Measurements from ENCODE around the gene BCDIN3D.

The BCDIN3D gene

DNA sequence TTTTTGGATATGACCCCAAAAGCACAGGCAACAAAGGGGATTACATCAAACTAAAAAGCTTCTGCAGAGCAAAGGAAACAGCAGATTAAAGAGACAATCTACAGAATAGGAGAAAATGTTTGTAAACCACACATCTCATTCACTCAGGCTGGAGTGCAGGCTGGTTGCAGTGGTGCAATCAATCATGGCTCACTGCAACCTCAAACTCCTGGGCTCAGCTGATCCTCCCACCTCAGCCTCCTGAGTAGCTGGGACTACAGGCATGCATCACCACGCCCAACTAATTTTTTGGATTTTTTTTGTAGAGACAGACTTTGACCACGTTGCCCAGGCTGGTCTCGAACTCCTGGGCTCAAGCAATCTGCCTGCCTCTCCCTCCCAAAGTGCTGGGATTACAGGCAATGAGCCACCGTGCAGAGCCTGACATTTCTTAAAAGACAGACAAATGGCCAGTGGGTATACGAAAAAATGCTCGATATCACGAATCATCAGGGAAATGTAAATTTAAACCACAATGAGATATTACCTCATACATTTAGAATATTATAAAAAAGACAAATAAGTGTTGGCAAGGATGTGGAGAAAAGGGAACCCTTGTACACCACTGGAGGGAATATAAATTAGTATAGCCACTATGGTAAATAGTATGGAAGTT lies 24.5 kb downstream of the BCDIN3D start:
- no peak for DNase-seq

DNA sequence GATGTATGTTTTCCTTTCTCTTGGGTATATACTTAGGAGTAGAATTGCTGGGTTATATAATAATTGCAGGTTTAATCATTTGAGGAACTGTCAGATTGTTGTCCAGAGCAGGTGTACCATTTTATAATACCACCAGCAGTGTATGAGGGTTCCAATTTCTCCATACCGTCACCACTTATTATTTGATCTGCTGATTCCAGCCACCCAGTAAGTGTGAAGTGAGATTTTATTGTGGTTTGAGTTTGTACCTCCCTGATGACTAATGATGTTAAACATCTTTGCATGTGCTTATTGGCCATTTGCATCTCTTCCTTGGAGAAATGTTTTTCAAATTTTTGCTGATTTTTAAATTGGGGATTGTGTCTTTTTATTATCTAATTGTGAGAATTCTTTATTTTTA lies 29.8 kb downstream of the BCDIN3D start:
- no peak for DNase-seq

DNA sequence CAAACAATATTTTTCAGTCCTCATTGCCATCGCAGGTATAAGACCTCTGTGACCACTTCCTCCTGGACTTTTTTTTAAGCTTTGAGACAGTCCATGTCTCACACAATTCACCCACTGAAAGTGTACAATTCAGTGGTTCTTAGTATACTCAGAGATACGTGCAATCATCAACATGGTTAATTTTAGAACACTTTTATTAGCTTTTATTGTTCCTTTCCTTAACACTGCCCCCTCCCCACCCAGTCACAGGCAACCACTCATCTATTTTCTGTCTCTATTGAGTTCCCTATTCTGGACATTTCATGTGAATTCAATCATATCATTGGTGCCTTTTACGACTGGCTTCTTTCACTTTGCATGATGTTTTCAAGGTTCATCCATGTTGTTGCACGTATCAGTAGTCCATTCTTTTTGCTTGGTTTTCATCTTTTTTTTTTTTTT lies 30.9 kb downstream of the BCDIN3D start:
- DNase-seq, result no peak

DNA sequence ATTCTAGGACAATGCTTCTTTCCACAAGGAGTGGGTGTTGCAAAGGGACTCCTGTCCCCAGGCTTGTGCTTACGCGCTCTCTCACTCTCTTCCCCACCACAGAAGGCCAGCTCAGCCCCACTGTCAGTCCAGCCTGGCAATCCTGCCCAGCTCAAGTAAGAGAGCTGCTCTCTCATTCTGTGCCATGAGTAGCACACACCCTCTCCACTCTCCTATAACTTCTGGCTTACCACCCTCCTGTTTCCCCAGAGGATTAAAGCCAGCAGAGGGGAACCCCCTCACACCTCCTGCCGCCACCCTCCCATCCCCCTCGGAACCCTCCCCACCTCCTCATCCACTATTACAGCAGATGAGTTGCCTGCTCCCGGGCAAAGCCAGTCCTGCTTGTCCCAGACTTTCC lies 31.8 kb downstream of the BCDIN3D start:
- DNase-seq, result no peak

DNA sequence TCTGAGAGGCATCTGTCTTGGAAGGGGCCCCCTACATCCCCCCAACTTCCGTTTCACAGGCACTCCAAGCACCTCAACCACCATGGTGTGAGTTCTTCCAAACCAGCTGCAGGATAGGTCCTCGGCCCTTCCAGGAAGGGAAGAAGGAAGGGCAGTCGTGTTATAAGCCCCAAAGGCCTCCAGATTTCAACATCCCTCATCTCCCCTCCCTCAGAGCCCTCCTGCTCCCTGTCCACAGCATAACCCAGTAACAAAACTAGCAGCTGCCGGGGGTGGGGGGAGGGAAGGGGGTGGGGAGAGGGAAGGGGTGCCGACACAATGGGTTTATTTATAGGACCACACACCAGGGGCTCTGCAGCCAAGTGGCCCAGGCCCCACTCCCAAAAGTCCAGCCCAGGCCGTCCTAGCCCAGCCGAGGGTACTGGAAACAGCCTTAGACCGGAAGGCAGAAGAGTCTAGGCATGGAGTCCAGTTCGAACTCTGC lies 33.0 kb downstream of the BCDIN3D start:
- no peak for DNase-seq

DNA sequence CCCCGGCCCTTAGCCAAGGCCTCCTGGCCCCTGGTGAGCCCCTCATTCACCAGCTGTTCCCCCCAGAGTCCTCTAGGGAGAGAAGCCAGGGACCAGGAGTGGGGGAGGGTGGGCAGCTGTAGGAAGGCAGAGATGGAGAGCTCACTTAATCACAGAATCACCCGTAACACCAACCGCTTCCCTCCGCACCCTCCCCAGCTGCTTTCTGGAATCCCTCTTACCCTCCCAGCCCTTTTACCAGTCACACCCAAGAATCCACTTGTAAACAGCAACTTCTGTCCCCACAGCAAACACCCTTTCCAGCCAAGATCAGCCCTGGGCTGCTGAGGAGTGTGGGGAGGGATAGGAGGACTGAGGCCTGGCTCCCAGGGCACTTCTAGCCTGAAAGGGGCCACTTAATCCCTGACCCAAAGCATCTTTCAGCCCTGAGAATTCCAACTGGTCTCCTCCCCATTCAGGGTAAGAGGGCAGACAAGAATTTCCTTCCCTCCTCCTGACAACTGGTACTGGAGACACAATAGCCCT lies 33.5 kb downstream of the BCDIN3D start:
- DNase-seq, result no peak

DNA sequence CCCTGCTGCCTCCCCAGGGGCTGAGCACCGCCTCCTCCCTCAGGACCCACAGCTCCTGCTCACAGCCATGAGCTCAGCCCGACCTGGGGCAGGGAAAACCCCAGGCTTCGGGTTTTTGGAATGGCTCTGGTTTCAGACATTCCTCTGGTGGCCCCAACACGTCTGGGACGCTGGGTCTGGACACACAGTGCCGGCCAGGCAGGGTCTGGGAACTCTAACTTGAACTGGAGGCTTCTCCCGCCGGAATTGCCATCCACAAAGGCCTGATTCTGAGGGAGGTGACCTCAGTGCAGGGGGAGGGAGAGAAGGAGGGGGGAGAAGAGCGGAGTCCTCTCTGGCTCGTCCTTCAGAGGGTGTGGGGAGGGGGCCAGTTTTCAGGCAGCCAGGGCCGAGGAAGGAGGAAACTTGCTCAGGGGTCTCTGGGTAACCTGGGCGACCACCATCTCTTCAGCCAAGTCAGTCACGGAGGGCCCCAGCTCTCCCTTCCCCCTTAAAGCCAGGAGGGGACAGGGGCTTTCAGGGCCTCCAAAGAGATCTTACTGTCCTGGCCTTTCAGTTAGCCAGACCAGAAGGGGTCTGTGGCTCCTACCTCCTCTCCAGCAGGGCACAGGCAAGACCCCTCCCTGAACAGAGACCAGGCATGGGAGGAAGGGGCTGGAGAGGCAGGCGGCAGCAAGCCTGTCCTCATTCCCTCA lies 34.1 kb downstream of the BCDIN3D start:
- no peak for DNase-seq

DNA sequence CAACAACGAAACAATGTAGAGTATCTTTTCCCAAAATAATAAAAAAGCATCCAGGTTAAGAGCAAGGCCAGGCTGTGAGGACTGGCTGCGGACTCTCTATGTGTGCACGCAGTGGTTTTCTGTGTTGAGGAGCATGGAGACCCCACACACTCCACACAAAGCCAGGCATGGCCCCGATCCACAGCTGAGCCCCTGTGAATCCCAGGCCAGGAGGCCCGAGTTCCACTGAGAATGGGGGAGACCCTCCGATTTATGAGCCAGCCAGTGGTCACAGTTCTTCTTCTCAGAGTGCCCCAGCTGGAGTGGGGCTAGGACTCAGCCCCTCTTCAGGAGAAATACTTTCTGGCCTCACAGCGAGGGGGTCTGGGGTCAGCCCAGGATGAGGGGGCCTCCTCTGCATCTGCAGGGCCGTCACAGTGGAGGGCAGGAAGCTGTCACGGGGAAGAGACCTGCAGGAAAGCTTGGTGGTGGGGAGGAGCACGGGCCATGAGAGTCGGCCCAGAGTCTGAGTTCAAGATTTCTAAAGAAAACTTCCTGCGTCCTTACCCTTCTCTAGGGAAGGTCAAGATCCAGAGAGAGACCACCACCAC lies 34.8 kb downstream of the BCDIN3D start:
- DNase-seq, result no peak

DNA sequence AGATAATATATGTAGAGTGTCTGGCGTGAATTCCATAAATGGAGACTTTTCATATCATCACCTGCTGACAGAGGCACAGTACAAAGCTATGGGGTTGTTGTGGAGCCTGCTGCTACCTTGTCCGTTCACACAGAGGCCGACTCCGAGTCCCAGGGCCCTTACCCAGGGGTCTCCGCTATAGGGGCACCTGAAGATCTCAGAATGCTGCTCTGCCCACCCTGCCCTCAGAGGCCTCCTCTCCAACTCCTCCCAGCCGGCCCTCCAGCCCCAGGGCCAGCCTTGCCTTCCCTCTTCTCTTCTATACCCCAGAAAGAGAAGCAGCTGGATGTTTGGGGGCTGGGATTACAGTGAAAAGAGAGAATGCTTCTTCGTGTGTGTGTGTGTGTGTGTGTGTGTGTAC lies 36.0 kb downstream of the BCDIN3D start:
- no peak for DNase-seq

DNA sequence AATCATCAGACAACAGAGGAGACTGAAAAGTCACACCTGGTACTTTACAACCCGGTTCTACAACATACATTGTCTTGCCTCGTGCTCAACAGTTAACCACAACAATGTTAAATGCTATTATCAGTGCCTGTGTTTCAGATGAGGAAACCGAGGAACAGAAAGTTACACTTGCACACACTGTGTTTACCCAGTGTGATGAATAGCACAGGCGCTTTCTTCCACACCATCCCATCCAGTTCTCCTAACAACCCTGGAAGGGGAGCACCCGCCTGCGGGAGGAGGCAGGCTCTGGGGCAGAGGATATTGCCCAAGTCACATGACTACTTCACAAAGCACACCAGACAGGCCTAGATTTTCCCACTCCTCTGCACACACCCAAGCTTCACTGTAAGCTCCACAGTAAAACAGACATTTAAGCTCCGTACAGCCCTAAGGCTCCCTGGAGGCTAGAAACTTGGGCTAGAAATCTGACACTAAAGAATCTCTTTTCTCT lies 36.5 kb downstream of the BCDIN3D start:
- DNase-seq, result no peak

DNA sequence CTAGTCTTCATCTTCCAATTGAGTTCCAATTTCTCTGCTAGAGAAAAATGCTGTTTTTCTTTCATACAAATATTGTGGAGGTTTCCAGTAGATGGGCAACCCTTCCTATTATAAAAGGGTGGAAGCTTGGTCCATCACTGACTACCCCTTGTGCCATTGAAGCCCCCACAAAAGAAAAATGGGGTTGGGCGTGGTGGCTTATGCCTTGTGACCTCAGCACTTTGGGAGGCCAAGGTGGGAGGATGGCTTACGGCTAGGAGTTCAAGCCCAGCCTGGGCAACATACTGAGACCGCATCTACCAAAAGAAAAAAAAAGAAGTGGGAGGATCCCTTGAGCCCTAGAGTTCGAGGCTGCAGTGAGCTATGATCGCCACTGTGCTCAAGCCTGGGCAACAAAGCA lies 37.5 kb downstream of the BCDIN3D start:
- DNase-seq, result no peak

DNA sequence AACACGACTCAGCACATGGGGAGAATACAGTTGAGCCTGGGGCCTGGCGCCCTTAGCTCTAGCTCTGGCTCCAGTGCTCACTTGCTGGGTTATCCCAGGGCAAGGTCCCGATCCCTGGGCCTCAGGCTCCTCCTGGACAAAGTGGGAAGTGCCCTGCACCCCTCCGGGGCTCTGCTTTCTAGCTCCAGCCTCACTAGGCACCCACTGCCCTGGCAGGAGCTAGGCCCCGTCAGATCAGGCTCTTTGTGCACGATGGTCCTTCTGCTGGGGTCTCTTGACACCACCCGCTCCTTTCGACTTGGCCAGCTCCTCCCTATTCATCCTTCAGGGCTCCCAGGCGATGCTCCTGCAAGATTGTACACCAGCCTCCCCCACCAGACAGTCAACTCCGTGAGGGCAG lies 38.1 kb downstream of the BCDIN3D start:
- DNase-seq, result no peak

DNA sequence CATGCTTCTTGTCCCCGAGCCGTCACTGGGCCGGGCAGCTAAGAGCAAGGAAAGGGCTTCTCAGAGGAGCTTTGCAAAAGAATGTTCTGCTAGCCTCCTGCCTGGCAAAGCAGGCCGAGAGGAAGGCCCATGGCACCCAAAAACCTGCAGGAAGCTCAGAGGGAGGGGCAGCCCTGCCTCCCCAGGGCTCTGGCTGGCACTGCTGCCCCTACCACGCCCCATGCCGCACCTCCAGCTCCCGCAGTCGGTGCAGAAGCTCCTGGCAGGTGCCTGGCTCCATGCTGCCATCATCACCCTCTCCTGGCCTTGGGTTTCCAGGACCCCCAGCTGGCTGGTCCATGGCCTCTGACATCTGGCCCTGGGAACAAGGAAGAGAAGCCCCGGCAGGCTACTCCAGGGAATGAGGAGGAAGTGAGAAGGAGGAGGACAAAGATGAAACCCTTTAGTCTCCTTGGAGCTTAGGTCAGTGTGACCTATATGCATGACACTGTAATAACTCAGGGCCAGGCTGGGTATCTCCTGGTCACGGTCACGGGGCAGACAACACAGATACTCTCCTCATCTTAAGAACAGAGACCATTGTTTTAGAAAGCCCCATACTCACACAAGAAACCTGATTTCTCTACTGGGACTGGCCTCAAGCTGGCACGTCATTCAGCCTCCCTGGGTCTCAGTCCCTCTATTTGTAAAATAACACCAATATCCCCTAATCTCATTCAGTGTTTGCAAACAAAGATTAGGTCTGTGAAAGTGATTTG lies 39.0 kb downstream of the BCDIN3D start:
- no peak for DNase-seq

DNA sequence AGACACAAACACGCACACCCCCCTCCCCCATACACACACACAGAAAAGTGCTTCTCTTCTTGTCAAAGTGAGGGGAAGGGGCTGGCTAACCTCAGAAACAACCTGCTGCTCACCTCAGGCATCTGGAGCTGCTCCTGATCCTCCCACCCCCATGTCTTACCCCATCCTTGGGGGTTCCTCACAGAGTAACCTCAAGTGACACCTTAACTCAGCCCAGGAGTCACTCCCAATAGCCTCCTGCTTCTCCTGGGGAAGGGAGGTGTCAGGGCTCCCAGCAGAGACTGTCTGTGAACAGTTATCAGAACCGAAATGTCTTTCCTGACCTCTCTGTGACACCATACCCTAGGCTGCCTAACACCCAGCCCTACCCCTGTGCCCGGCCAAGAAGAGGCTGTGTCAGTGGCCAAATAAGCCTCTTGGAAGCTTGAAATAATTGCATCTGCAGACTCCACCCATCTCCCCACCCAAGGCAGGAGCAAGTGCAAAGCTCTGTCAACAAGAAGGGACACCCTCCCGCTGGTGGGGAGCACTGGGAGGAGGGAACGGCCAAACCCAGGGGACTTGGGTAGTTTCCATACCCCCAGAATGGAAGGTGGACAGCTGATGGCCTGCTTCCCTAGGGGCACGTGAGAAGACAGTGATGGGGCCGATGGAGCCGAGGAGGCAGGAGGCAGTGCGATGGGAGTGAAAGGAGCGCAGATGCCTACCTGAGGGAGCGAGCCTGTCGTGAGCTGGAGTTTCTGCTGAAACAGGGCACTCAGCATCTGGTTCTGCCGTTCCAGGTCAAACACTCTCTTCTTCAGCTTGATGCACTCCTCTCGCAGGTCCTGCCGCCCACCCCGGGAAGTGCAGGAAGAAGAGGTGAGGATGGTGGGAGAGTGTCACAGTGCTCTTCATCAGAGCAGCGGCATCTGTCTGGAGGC lies 41.5 kb downstream of the BCDIN3D start:
- DNase-seq, result no peak

DNA sequence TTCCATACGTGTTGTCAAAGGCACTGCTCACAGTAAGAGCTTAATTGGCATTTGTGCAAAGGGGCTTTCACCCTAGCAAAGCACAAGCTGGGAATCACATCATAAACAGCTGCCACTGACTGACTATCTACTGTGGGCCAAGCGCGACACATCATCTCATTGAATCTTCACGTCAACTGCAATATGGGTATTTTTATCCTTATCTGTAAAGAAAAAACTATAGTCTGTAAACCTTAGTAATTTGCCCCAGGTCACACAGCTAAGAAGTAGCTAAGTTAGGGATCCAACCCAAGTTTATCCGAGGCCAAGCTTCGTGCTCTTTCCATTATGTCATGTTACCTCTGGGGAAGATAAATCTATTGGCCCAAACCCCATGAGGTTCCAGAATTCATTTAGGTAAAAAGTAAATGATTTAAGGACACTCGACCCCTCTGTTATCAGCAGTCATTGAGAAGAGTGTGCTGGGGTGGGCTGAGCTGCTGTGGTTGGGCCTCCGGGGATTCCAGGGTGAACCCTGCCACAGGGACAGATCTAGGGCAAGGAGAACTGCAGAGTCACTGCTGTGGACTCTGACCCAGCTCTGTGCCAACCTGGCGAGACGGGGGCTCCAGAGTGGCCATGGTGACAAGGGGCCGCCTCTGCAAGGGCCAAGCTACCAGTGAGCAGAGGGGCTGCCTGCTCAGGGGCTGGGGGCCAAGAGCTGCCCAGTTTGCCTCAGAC lies 42.3 kb downstream of the BCDIN3D start:
- no peak for DNase-seq

DNA sequence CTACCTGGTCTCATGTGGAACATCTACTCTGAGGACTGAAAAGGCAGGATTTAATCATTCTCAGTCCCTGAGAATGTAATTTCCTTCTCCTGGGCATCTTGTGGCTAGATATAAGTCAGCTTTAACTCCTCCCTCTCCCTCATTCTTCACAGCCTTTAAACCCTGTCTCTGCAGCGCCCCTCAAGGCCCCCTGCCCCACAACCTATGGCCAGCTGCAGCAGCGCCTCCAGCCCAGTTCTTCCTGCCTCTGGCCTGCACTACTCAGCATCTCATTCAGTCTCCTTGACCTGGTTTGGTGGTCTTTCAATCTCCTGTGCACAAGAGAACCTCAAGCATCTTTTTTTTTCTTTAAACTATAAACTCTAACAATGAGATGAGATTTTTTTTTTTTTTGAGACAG lies 44.0 kb downstream of the BCDIN3D start:
- no peak for DNase-seq

DNA sequence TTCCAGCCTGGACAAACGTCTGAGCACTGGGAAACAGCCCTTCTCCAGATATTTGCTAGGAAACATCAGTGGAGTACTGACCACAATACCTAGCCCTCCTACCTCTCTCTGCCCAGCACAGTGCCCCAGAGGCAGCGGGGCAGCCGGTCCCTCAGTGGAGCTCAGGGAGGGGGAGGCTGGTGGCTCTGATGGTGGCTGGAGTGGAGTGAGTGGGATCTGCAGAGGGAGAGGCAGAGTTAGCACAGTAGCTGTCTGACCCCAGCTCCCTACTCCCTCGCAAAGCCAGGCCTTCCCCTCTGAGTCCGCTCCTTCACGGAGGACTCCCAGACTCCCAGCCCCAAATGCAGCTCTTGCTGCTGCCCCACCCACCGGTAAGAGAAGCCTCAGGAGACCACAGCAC lies 44.7 kb downstream of the BCDIN3D start:
- DNase-seq, result no peak

DNA sequence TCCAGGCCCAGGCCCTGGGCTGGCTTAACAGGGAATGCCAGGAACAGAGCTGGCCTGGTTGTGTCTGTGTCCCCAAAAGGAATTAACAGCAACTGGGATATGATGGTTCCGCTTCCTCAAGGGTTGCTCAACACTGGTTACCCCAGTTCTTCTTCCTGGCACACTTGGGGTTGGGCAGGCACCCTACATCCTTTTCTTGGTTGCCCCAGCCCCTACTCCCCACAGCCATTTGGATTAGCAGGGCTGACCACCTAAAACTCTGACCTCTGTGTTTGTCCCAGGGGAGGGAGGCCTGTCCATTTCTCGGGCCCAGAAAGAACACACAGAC lies 45.5 kb downstream of the BCDIN3D start:
- no peak for DNase-seq

DNA sequence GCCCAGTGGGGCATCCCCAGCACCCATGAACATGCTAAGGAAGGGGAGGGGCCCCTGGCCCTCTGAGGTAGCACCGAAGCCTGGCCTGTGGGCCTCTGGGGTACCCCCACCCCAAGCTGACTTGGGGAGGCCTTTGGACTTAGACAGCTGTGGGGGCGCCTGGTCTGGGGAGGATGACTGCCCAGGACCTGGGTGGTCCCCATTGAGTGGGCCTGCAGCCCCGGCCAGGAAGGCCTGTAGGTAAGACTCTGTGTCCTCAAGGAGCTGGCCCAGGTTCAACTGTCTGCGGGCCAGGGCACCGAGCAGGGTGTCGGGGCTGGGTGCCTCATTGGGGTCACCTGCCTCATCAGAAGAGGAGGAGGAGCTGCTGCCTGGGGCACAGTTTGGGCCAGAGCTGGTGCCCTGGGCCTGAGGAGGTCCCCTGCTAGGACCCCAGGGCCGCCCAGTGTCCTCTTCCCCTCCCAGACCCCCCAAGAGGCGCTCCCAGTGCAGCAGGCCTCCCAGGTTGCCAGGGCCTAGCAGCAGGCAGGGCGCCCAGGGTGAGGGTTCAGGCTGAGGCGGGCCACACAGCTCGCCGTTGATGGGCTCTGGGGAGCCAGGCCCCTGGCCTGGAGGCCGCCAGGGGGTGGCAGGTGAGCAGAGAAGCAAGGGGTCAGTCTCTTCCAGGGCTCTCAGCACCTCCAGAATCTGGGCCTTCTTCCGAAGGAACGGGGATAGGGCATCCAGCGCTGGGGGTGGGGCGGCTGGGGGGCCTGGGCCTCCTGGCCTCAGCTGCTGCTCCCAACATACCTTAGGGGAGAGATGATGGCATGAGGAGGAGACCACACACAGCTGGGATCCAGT lies 46.1 kb downstream of the BCDIN3D start:
- DNase-seq, result no peak

DNA sequence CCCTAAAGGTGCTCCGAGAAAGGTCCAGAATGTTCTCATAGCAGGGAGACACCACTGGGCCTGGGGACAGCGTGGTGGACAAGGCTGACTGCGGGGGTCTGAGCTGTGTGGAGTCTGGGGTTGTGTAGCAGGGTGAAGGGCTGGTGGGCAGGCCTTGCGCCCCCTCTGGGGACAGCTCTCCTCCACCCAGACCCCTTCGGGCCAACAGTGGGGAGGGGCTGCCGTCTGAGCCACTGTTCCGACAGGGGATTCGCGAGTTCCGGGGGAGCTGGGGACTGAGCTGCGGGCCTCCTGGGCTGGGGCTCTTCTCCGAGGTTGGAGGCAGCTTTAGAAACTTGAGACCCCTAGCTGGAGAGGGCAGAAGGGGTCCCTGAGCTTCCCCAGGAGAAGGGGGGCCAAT lies 46.8 kb downstream of the BCDIN3D start:
- no peak for DNase-seq
